ENCODE results near the gene TM4SF1.

GRCh38 chr3:149339931-149340309 lies 37.5 kb downstream of the TM4SF1 start:
- TF ChIP-seq, protein P1, sequence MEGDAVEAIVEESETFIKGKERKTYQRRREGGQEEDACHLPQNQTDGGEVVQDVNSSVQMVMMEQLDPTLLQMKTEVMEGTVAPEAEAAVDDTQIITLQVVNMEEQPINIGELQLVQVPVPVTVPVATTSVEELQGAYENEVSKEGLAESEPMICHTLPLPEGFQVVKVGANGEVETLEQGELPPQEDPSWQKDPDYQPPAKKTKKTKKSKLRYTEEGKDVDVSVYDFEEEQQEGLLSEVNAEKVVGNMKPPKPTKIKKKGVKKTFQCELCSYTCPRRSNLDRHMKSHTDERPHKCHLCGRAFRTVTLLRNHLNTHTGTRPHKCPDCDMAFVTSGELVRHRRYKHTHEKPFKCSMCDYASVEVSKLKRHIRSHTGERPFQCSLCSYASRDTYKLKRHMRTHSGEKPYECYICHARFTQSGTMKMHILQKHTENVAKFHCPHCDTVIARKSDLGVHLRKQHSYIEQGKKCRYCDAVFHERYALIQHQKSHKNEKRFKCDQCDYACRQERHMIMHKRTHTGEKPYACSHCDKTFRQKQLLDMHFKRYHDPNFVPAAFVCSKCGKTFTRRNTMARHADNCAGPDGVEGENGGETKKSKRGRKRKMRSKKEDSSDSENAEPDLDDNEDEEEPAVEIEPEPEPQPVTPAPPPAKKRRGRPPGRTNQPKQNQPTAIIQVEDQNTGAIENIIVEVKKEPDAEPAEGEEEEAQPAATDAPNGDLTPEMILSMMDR (IDR thresholded peaks at IDR 0.05), result no peak
- TF ChIP-seq POLR2A (IDR thresholded peaks at IDR 0.05) (no peak), POLR2AphosphoS5 (IDR thresholded peaks at IDR 0.05) (peak; percentile 68 to 89 (median 75)), EP300 (IDR thresholded peaks at IDR 0.05) (peak; percentile 71)
